AG09319 (cell line): Measurements from ENCODE around the gene VMA21.

ENCODE experiments used
- DNase-seq: peaks from one replicate; pipeline ENCODE4 v3.0.0-alpha.2; 2010; ENCODE audit warnings: low read depth; ENCODE audit errors: extremely low read depth
- CTCF ChIP-seq: IDR thresholded peaks from 2 replicates; pipeline ENCODE4 v1.5.1; 2011; ENCODE audit warnings: low read depth, mild to moderate bottlenecking, inconsistent platforms, low read length, moderate library complexity

VMA21 gene

DNA sequence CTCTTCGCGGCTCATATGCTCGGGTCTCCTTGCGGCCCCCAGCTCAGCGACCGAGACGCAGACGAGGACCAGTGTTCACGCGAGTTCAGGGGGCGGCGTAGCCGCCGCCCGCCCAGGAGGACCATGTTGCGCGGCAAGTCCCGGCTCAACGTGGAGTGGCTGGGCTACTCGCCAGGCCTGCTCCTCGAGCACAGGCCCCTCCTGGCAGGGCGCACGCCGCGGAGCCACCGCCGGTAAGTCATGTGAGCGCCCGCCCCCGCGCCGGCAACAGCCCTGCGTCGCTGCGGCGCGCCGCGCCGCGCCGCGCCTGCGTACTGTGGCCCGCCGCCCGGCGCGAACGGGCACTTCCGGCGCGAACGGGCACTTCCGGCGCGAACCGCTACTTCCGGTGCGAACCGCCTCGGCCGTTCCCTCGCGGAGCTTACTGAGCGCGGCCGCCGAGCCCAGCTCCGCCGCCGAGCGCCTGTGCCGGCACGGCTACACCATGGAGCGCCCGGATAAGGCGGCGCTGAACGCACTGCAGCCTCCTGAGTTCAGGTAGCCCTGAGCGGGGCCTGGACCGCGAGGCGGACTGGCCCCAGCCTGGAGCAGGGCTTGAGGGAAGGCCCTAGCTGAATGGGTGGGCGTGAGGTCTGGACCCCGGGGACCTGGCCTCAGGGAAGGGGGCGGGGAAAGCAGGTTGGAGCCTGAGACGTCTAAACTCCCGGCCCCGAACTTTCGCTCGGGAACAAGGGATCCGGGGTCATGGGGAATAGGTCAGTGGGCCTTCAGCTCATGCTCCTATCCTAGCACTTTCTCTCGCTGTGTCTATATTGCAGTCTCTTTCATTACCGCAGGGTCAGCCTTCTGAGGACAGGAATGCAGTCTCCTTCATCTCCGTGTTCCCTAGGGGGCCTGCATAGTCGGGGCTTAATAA, at the start of gene VMA21:
TSS of gene VMA21 (plus strand) at position 382 of the 916 bp plus-strand sequence. CDS start at position 485, 103 bp downstream.
- peak; percentile 59 for DNase-seq
- no peak for TF ChIP-seq CTCF

- DNase-seq = no peak
- no peak for TF ChIP-seq CTCF
These were observed 37.7 kb upstream of the VMA21 start for GRCh38 chrX:151359341-151359740.

DNA sequence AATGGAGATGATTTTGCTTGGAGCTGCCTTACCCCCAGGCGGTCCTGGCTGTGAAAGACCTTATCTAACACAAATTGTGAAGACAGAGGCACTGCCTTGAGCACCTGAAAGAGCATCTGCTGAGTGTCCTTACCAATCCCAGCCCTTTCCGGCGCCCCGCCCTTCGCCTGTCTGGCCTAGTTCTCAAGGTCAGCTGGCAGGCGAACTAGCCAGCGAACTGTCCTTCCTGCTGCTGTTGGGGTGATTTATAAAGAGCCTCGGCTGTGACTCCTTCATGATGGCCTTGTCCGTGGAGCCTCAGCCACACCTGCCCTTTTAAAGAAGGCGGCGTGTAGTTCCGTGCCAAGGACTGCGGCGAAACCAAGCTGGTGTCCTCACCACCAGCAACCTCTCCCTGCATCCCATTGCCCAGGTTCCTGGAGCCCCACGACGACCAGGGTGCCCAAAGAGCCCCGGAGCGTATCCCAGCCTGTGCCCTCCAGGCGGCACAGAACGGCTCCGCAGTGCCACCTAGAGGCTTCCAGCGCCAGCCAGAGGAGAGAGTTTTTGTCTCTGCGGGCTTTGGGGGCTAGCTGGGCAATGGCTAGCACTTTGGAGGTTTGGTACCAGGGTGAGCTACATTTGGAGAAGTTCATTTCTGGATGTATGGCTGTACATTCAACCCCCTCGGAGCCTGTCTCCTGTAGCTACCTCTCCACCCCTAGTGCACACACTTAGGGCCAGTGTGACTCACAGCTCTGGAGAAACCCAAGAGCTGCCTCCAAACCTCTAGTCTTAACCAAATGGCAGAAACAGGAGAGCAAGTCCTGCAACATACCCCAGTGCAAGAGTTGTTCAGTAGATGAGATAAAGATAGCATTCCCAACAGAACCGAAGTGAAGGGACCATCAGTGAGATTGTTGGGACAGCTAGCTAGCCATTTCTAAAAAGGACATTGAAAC, 36.8 kb upstream of the VMA21 start:
- DNase-seq = no peak

GRCh38 chrX:151363316-151363715, 33.7 kb upstream of the VMA21 start:
- no peak for TF ChIP-seq CTCF
- no peak for DNase-seq

More for the DNA sequence above, 36.8 kb upstream of the VMA21 start:
- TF ChIP-seq CTCF = peak; percentile 66

DNA sequence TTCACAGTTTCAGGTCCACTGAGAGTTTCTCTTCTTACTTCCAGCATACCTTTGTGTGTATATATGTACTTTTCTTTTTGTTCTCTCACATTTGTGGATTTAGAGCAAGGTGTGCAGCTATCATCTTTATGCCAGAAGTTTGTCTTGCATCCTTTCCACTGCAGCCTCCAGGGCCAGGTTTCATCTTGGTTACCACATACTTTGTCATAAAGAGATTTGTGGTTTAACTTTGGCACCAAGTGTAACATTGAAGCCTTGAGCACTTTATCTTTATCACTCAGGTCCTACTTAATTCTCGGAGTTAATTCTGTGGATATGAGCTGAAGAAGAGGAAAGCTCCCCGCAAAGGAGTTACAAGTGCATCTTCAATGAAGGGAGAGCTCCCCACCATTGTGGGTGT, 31.4 kb upstream of the VMA21 start:
- TF ChIP-seq CTCF = no peak
- no peak for DNase-seq

DNA sequence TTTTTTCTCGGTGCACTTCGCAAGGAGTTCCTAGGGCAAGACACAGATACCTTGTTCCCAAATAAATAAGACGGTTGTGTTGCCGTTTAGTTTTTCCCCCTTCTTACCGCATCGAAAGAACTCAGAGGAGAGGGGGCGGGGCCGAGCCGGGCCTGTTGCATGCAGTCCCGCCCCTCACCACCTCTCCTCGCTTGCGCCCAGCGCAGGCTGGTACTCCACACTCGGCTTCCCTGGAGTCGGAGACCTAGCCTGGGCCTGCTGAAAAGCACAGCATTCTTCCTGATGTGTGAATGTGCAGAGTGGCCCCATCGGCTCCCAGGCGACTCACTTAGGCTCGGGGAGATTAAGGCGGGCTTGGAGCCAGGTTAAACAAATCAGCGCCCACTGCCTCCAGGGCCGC, 26.1 kb upstream of the VMA21 start:
- no peak for TF ChIP-seq CTCF
- DNase-seq = no peak
